ENCODE results near the gene SUN2.

The SUN2 gene

GRCh38 chr22:38777087-38777671, 21.4 kb upstream of the SUN2 start:
- DNase-seq (ENCODE audit: low spot score): peak; percentile 54

- no peak for DNase-seq (ENCODE audit: low spot score)
Measured at GRCh38 chr22:38776086-38776485, 20.3 kb upstream of the SUN2 start.

GRCh38 chr22:38775656-38776055, 19.9 kb upstream of the SUN2 start:
- no peak for DNase-seq (ENCODE audit: low spot score)

- DNase-seq (ENCODE audit: low spot score): no peak
Measured at GRCh38 chr22:38774496-38775166, 18.8 kb upstream of the SUN2 start.

- no peak for DNase-seq (ENCODE audit: low spot score)
Measured at GRCh38 chr22:38773363-38773946, 17.7 kb upstream of the SUN2 start.

GRCh38 chr22:38772623-38772873, 16.8 kb upstream of the SUN2 start:
- DNase-seq (ENCODE audit: low spot score): no peak

GRCh38 chr22:38770257-38770949, 14.6 kb upstream of the SUN2 start:
- DNase-seq (ENCODE audit: low spot score): no peak

GRCh38 chr22:38768036-38768435, 12.2 kb upstream of the SUN2 start:
- no peak for DNase-seq (ENCODE audit: low spot score)

GRCh38 chr22:38767313-38767712, 11.5 kb upstream of the SUN2 start:
- no peak for DNase-seq (ENCODE audit: low spot score)

GRCh38 chr22:38766076-38766777, 10.4 kb upstream of the SUN2 start:
- DNase-seq (ENCODE audit: low spot score): peak; percentile 86

- DNase-seq (ENCODE audit: low spot score): peak; percentile 42
Measured at GRCh38 chr22:38762551-38762983, 6.8 kb upstream of the SUN2 start.

GRCh38 chr22:38761202-38762162, 5.7 kb upstream of the SUN2 start:
- DNase-seq (ENCODE audit: low spot score): no peak

- DNase-seq (ENCODE audit: low spot score): peak; percentile 57
Measured at GRCh38 chr22:38760477-38761201, 4.8 kb upstream of the SUN2 start.

- DNase-seq (ENCODE audit: low spot score): no peak
Measured at GRCh38 chr22:38759005-38759404, 3.2 kb upstream of the SUN2 start.

GRCh38 chr22:38758276-38758945, 2.6 kb upstream of the SUN2 start:
- no peak for DNase-seq (ENCODE audit: low spot score)

- no peak for DNase-seq (ENCODE audit: low spot score)
Measured at GRCh38 chr22:38757464-38757757, 1.6 kb upstream of the SUN2 start.

GRCh38 chr22:38756711-38757463, 1.1 kb upstream of the SUN2 start:
- DNase-seq (ENCODE audit: low spot score): peak; percentile 40

GRCh38 chr22:38755155-38755910, 465 bp downstream of the SUN2 start:
- DNase-seq (ENCODE audit: low spot score): peak; percentile 86

- no peak for DNase-seq (ENCODE audit: low spot score)
Measured at GRCh38 chr22:38754751-38755154, 1.0 kb downstream of the SUN2 start.
